ENCODE data around the gene PLP2.

The PLP2 gene

GRCh38 chrX:49177338-49177833 is 5.7 kb downstream of the PLP2 start:
- peak overlapping the region; percentile 52 for H3K27ac ChIP-seq (ENCODE audit: low read depth, low read length)

GRCh38 chrX:49177873-49178480 is 6.3 kb downstream of the PLP2 start:
- no peak overlapping the region for H3K4me3 ChIP-seq (ENCODE audit: low read depth in 1 of 2, low read length in 2 of 2)
- peaks cover 17% of the 10 kb centered on the region for H3K36me3 ChIP-seq (ENCODE audit: insufficient read depth, low read length)
- no peak overlapping the region for H3K9ac ChIP-seq (ENCODE audit: low read length)
- no peaks in the 10 kb centered on the region for H3K9me3 ChIP-seq (ENCODE audit: low read length)
- H3K27ac ChIP-seq (ENCODE audit: low read depth, low read length) = no peak overlapping the region
- peaks cover 0 to 4% of the 10 kb centered on the region in 2 donors for H3K27me3 ChIP-seq (ENCODE audit: control insufficient read depth in 1 of 2, insufficient read depth in 2 of 2, low read length in 2 of 2)
- peaks cover 5% of the 10 kb centered on the region for H3K4me1 ChIP-seq (ENCODE audit: insufficient read depth, low read length)

More at GRCh38 chrX:49177338-49177833, 5.7 kb downstream of the PLP2 start:
- Histone ChIP-seq H3K36me3 (ENCODE audit: insufficient read depth, low read length) (peaks cover 17% of the 10 kb centered on the region), H3K9me3 (ENCODE audit: low read length) (no peaks in the 10 kb centered on the region), H3K4me3 (ENCODE audit: low read depth in 1 of 2, low read length in 2 of 2) (no peak overlapping the region), H3K4me1 (ENCODE audit: insufficient read depth, low read length) (peaks cover 5% of the 10 kb centered on the region), H3K9ac (ENCODE audit: low read length) (no peak overlapping the region), H3K27me3 (ENCODE audit: control insufficient read depth in 1 of 2, insufficient read depth in 2 of 2, low read length in 2 of 2) (peaks cover 0 to 4% of the 10 kb centered on the region in 2 donors)

GRCh38 chrX:49178537-49178936 is 6.8 kb downstream of the PLP2 start:
- H3K27ac ChIP-seq (ENCODE audit: low read depth, low read length) = no peak overlapping the region

GRCh38 chrX:49179358-49179757 is 7.7 kb downstream of the PLP2 start:
- Histone ChIP-seq H3K27me3 (ENCODE audit: control insufficient read depth in 1 of 2, insufficient read depth in 2 of 2, low read length in 2 of 2) (peaks cover 0 to 4% of the 10 kb centered on the region in 2 donors), H3K9me3 (ENCODE audit: low read length) (no peaks in the 10 kb centered on the region), H3K4me1 (ENCODE audit: insufficient read depth, low read length) (peaks cover 10% of the 10 kb centered on the region), H3K4me3 (ENCODE audit: low read depth in 1 of 2, low read length in 2 of 2) (no peak overlapping the region), H3K9ac (ENCODE audit: low read length) (no peak overlapping the region), H3K36me3 (ENCODE audit: insufficient read depth, low read length) (peaks cover 12% of the 10 kb centered on the region), H3K27ac (ENCODE audit: low read depth, low read length) (no peak overlapping the region)

More at GRCh38 chrX:49178537-49178936, 6.8 kb downstream of the PLP2 start:
- Histone ChIP-seq H3K9me3 (ENCODE audit: low read length) (no peaks in the 10 kb centered on the region), H3K4me1 (ENCODE audit: insufficient read depth, low read length) (peaks cover 5% of the 10 kb centered on the region), H3K9ac (ENCODE audit: low read length) (no peak overlapping the region), H3K27me3 (ENCODE audit: control insufficient read depth in 1 of 2, insufficient read depth in 2 of 2, low read length in 2 of 2) (peaks cover 0 to 4% of the 10 kb centered on the region in 2 donors), H3K36me3 (ENCODE audit: insufficient read depth, low read length) (peaks cover 17% of the 10 kb centered on the region), H3K4me3 (ENCODE audit: low read depth in 1 of 2, low read length in 2 of 2) (no peak overlapping the region)

GRCh38 chrX:49183701-49184281 is 12.1 kb downstream of the PLP2 start:
- Histone ChIP-seq H3K4me1 (ENCODE audit: insufficient read depth, low read length) (peaks cover 14% of the 10 kb centered on the region), H3K9me3 (ENCODE audit: low read length) (no peaks in the 10 kb centered on the region), H3K36me3 (ENCODE audit: insufficient read depth, low read length) (no peaks in the 10 kb centered on the region), H3K9ac (ENCODE audit: low read length) (no peak overlapping the region), H3K4me3 (ENCODE audit: low read depth in 1 of 2, low read length in 2 of 2) (no peak overlapping the region), H3K27me3 (ENCODE audit: control insufficient read depth in 1 of 2, insufficient read depth in 2 of 2, low read length in 2 of 2) (peaks cover 0 to 7% of the 10 kb centered on the region in 2 donors), H3K27ac (ENCODE audit: low read depth, low read length) (no peak overlapping the region)

GRCh38 chrX:49184294-49185281 is 12.9 kb downstream of the PLP2 start:
- H3K27me3 ChIP-seq (ENCODE audit: control insufficient read depth in 1 of 2, insufficient read depth in 2 of 2, low read length in 2 of 2) = peaks cover 0 to 7% of the 10 kb centered on the region in 2 donors
- peak overlapping the region in 1 of 2 donors; percentile 45 for H3K4me3 ChIP-seq (ENCODE audit: low read depth in 1 of 2, low read length in 2 of 2)
- no peaks in the 10 kb centered on the region for H3K9me3 ChIP-seq (ENCODE audit: low read length)
- H3K36me3 ChIP-seq (ENCODE audit: insufficient read depth, low read length) = no peaks in the 10 kb centered on the region
- H3K27ac ChIP-seq (ENCODE audit: low read depth, low read length) = no peak overlapping the region
- peaks cover 14% of the 10 kb centered on the region for H3K4me1 ChIP-seq (ENCODE audit: insufficient read depth, low read length)
- H3K9ac ChIP-seq (ENCODE audit: low read length) = no peak overlapping the region

- peaks cover 0 to 7% of the 10 kb centered on the region in 2 donors for H3K27me3 ChIP-seq (ENCODE audit: control insufficient read depth in 1 of 2, insufficient read depth in 2 of 2, low read length in 2 of 2)
- H3K9ac ChIP-seq (ENCODE audit: low read length) = no peak within 1 kb of the TSS
- peaks cover 14% of the 10 kb centered on the region for H3K4me1 ChIP-seq (ENCODE audit: insufficient read depth, low read length)
- peak within 1 kb of the TSS; percentile 57 for H3K27ac ChIP-seq (ENCODE audit: low read depth, low read length)
- no peaks in the 10 kb centered on the region for H3K9me3 ChIP-seq (ENCODE audit: low read length)
- H3K4me3 ChIP-seq (ENCODE audit: low read depth in 1 of 2, low read length in 2 of 2) = peak within 1 kb of the TSS; percentile 45 to 50
- H3K36me3 ChIP-seq (ENCODE audit: insufficient read depth, low read length) = no peaks in the 10 kb centered on the region
Observed at GRCh38 chrX:49186125-49187027, 14.7 kb downstream of the PLP2 start, which contains the start of gene PRICKLE3. Gene PRICKLE3 (minus strand): TSS chrX:49186373. CDS start chrX:49186297, 76 bp downstream.

GRCh38 chrX:49187028-49187394 is 15.3 kb downstream of the PLP2 start:
- Histone ChIP-seq H3K9me3 (ENCODE audit: low read length) (no peaks in the 10 kb centered on the region), H3K4me1 (ENCODE audit: insufficient read depth, low read length) (peaks cover 14% of the 10 kb centered on the region), H3K9ac (ENCODE audit: low read length) (no peak overlapping the region), H3K36me3 (ENCODE audit: insufficient read depth, low read length) (no peaks in the 10 kb centered on the region), H3K27me3 (ENCODE audit: control insufficient read depth in 1 of 2, insufficient read depth in 2 of 2, low read length in 2 of 2) (peaks cover 0 to 7% of the 10 kb centered on the region in 2 donors), H3K27ac (ENCODE audit: low read depth, low read length) (no peak overlapping the region), H3K4me3 (ENCODE audit: low read depth in 1 of 2, low read length in 2 of 2) (no peak overlapping the region)

GRCh38 chrX:49187526-49187925 is 15.8 kb downstream of the PLP2 start:
- no peaks in the 10 kb centered on the region for H3K9me3 ChIP-seq (ENCODE audit: low read length)
- H3K9ac ChIP-seq (ENCODE audit: low read length) = no peak overlapping the region
- no peak overlapping the region for H3K27ac ChIP-seq (ENCODE audit: low read depth, low read length)
- peaks cover 14% of the 10 kb centered on the region for H3K4me1 ChIP-seq (ENCODE audit: insufficient read depth, low read length)
- H3K36me3 ChIP-seq (ENCODE audit: insufficient read depth, low read length) = no peaks in the 10 kb centered on the region
- peaks cover 0 to 7% of the 10 kb centered on the region in 2 donors for H3K27me3 ChIP-seq (ENCODE audit: control insufficient read depth in 1 of 2, insufficient read depth in 2 of 2, low read length in 2 of 2)
- H3K4me3 ChIP-seq (ENCODE audit: low read depth in 1 of 2, low read length in 2 of 2) = no peak overlapping the region

GRCh38 chrX:49188468-49189076 is 16.9 kb downstream of the PLP2 start:
- peaks cover 14% of the 10 kb centered on the region for H3K4me1 ChIP-seq (ENCODE audit: insufficient read depth, low read length)
- no peak overlapping the region for H3K27ac ChIP-seq (ENCODE audit: low read depth, low read length)

More at GRCh38 chrX:49188468-49189076, 16.9 kb downstream of the PLP2 start:
- H3K4me3 ChIP-seq (ENCODE audit: low read depth in 1 of 2, low read length in 2 of 2) = no peak overlapping the region
- H3K9ac ChIP-seq (ENCODE audit: low read length) = no peak overlapping the region
- H3K36me3 ChIP-seq (ENCODE audit: insufficient read depth, low read length) = no peaks in the 10 kb centered on the region
- peaks cover 0 to 7% of the 10 kb centered on the region in 2 donors for H3K27me3 ChIP-seq (ENCODE audit: control insufficient read depth in 1 of 2, insufficient read depth in 2 of 2, low read length in 2 of 2)
- no peaks in the 10 kb centered on the region for H3K9me3 ChIP-seq (ENCODE audit: low read length)

Data from muscle layer of colon (tissue), 2 donors.